ENCODE results near the gene USP13.

The USP13 gene

GRCh38 chr3:179769411-179770247 lies 116.8 kb downstream of the USP13 start:
- Histone ChIP-seq H2AFZ (ENCODE audit: low read depth, low read length) (no peak overlapping the region), H3K9me3 (ENCODE audit: control insufficient read depth, low read length) (no peaks in the 10 kb centered on the region), H2BK12ac (ENCODE audit: low read length in 2 of 2) (no peak overlapping the region), H4K91ac (ENCODE audit: low read length) (no peak overlapping the region), H3K4ac (ENCODE audit: low read depth in 1 of 2, low read length in 2 of 2) (no peak overlapping the region), H2BK120ac (ENCODE audit: low read depth, low read length) (no peak overlapping the region), H3K79me1 (replicated peaks; ENCODE audit: low read length, poor library complexity, severe bottlenecking) (peaks cover 17% of the 10 kb centered on the region), H4K8ac (ENCODE audit: low read length) (no peak overlapping the region), H3K4me2 (ENCODE audit: low read length, poor library complexity, severe bottlenecking) (no peak overlapping the region), H2BK15ac (ENCODE audit: low read depth, poor library complexity, severe bottlenecking) (no peak overlapping the region), H2AK5ac (ENCODE audit: low read length, severe bottlenecking) (no peak overlapping the region), H3K4me1 (ENCODE audit: control insufficient read depth, insufficient read depth, low read depth, low read length) (peaks cover 8% of the 10 kb centered on the region), H3K14ac (ENCODE audit: low read length in 2 of 2) (no peak overlapping the region), H3K18ac (ENCODE audit: low read depth in 1 of 2, low read length in 2 of 2) (no peak overlapping the region), H3K27me3 (ENCODE audit: control insufficient read depth in 1 of 2, insufficient read depth in 1 of 2, low read length in 2 of 2) (no peaks in the 10 kb centered on the region), H3K9ac (ENCODE audit: low read length) (no peak overlapping the region), H3K23ac (ENCODE audit: low read length in 2 of 2) (no peak overlapping the region), H3K27ac (ENCODE audit: low read length, poor library complexity, severe bottlenecking) (no peak overlapping the region), H2BK5ac (ENCODE audit: low read depth, low read length, poor library complexity, severe bottlenecking) (no peak overlapping the region), H3K4me3 (ENCODE audit: insufficient read depth in 1 of 2, low read depth in 1 of 2, low read length in 2 of 2) (no peak overlapping the region), H3K36me3 (ENCODE audit: control insufficient read depth in 1 of 2, insufficient read depth in 2 of 2, low read depth in 1 of 2, low read length in 2 of 2) (peaks cover 15 to 21% of the 10 kb centered on the region in 2 experiments)
- WGBS, result 79% methylated on average over 7 of the region's 9 CpGs
- no peak for DNase-seq

GRCh38 chr3:179771797-179772196 lies 119.0 kb downstream of the USP13 start:
- Histone ChIP-seq H3K14ac (ENCODE audit: low read length in 2 of 2) (no peak overlapping the region), H2BK15ac (ENCODE audit: low read depth, poor library complexity, severe bottlenecking) (no peak overlapping the region), H3K4ac (ENCODE audit: low read depth in 1 of 2, low read length in 2 of 2) (no peak overlapping the region), H2BK12ac (ENCODE audit: low read length in 2 of 2) (no peak overlapping the region), H3K4me1 (ENCODE audit: control insufficient read depth, insufficient read depth, low read depth, low read length) (peaks cover 10% of the 10 kb centered on the region), H2AK5ac (ENCODE audit: low read length, severe bottlenecking) (no peak overlapping the region), H2BK120ac (ENCODE audit: low read depth, low read length) (no peak overlapping the region), H3K27me3 (ENCODE audit: control insufficient read depth in 1 of 2, insufficient read depth in 1 of 2, low read length in 2 of 2) (no peaks in the 10 kb centered on the region), H3K4me3 (ENCODE audit: insufficient read depth in 1 of 2, low read depth in 1 of 2, low read length in 2 of 2) (no peak overlapping the region), H4K8ac (ENCODE audit: low read length) (no peak overlapping the region), H3K36me3 (ENCODE audit: control insufficient read depth in 1 of 2, insufficient read depth in 2 of 2, low read depth in 1 of 2, low read length in 2 of 2) (peaks cover 6 to 23% of the 10 kb centered on the region in 2 experiments), H3K79me1 (replicated peaks; ENCODE audit: low read length, poor library complexity, severe bottlenecking) (peaks cover 20% of the 10 kb centered on the region), H4K91ac (ENCODE audit: low read length) (no peak overlapping the region), H3K23ac (ENCODE audit: low read length in 2 of 2) (no peak overlapping the region), H3K9me3 (ENCODE audit: control insufficient read depth, low read length) (no peaks in the 10 kb centered on the region), H3K9ac (ENCODE audit: low read length) (no peak overlapping the region), H2AFZ (ENCODE audit: low read depth, low read length) (no peak overlapping the region), H3K4me2 (ENCODE audit: low read length, poor library complexity, severe bottlenecking) (no peak overlapping the region), H3K27ac (ENCODE audit: low read length, poor library complexity, severe bottlenecking) (no peak overlapping the region), H3K18ac (ENCODE audit: low read depth in 1 of 2, low read length in 2 of 2) (no peak overlapping the region), H2BK5ac (ENCODE audit: low read depth, low read length, poor library complexity, severe bottlenecking) (no peak overlapping the region)
- DNase-seq, result no peak
- 85% methylated on average over 3 of the region's 4 CpGs for WGBS

- no peak overlapping the region for H3K14ac ChIP-seq (ENCODE audit: low read length in 2 of 2)
- WGBS, result 51% methylated on average over 5 of the region's 5 CpGs
- H3K4ac ChIP-seq (ENCODE audit: low read depth in 1 of 2, low read length in 2 of 2), result no peak overlapping the region
These were observed 119.5 kb downstream of the USP13 start for GRCh38 chr3:179772297-179772696.

GRCh38 chr3:179775416-179776122 lies 122.7 kb downstream of the USP13 start:
- Histone ChIP-seq H3K27ac (ENCODE audit: low read length, poor library complexity, severe bottlenecking) (no peak overlapping the region), H3K4me1 (ENCODE audit: control insufficient read depth, insufficient read depth, low read depth, low read length) (peaks cover 3% of the 10 kb centered on the region), H3K4me3 (ENCODE audit: insufficient read depth in 1 of 2, low read depth in 1 of 2, low read length in 2 of 2) (no peak overlapping the region), H3K23ac (ENCODE audit: low read length in 2 of 2) (no peak overlapping the region), H2BK15ac (ENCODE audit: low read depth, poor library complexity, severe bottlenecking) (no peak overlapping the region), H4K91ac (ENCODE audit: low read length) (no peak overlapping the region), H3K9ac (ENCODE audit: low read length) (no peak overlapping the region), H2BK120ac (ENCODE audit: low read depth, low read length) (no peak overlapping the region), H3K4me2 (ENCODE audit: low read length, poor library complexity, severe bottlenecking) (no peak overlapping the region), H3K4ac (ENCODE audit: low read depth in 1 of 2, low read length in 2 of 2) (no peak overlapping the region), H2AK5ac (ENCODE audit: low read length, severe bottlenecking) (no peak overlapping the region), H2BK5ac (ENCODE audit: low read depth, low read length, poor library complexity, severe bottlenecking) (no peak overlapping the region), H2BK12ac (ENCODE audit: low read length in 2 of 2) (no peak overlapping the region), H3K79me1 (replicated peaks; ENCODE audit: low read length, poor library complexity, severe bottlenecking) (peaks cover 33% of the 10 kb centered on the region), H4K8ac (ENCODE audit: low read length) (no peak overlapping the region), H3K27me3 (ENCODE audit: control insufficient read depth in 1 of 2, insufficient read depth in 1 of 2, low read length in 2 of 2) (no peaks in the 10 kb centered on the region), H3K36me3 (ENCODE audit: control insufficient read depth in 1 of 2, insufficient read depth in 2 of 2, low read depth in 1 of 2, low read length in 2 of 2) (peaks cover 6 to 28% of the 10 kb centered on the region in 2 experiments), H2AFZ (ENCODE audit: low read depth, low read length) (no peak overlapping the region), H3K18ac (ENCODE audit: low read depth in 1 of 2, low read length in 2 of 2) (no peak overlapping the region), H3K9me3 (ENCODE audit: control insufficient read depth, low read length) (peaks cover 8% of the 10 kb centered on the region), H3K14ac (ENCODE audit: low read length in 2 of 2) (no peak overlapping the region)
- 98% methylated on average over 28 of the region's 28 CpGs for WGBS
- DNase-seq, result no peak

More at GRCh38 chr3:179772297-179772696, 119.5 kb downstream of the USP13 start:
- Histone ChIP-seq H3K36me3 (ENCODE audit: control insufficient read depth in 1 of 2, insufficient read depth in 2 of 2, low read depth in 1 of 2, low read length in 2 of 2) (peaks cover 3 to 23% of the 10 kb centered on the region in 2 experiments), H2BK120ac (ENCODE audit: low read depth, low read length) (no peak overlapping the region), H2AFZ (ENCODE audit: low read depth, low read length) (no peak overlapping the region), H3K4me2 (ENCODE audit: low read length, poor library complexity, severe bottlenecking) (no peak overlapping the region), H4K8ac (ENCODE audit: low read length) (no peak overlapping the region), H3K79me1 (replicated peaks; ENCODE audit: low read length, poor library complexity, severe bottlenecking) (peaks cover 22% of the 10 kb centered on the region), H3K4me3 (ENCODE audit: insufficient read depth in 1 of 2, low read depth in 1 of 2, low read length in 2 of 2) (no peak overlapping the region), H2BK12ac (ENCODE audit: low read length in 2 of 2) (no peak overlapping the region), H3K9me3 (ENCODE audit: control insufficient read depth, low read length) (no peaks in the 10 kb centered on the region), H3K27ac (ENCODE audit: low read length, poor library complexity, severe bottlenecking) (no peak overlapping the region), H3K23ac (ENCODE audit: low read length in 2 of 2) (no peak overlapping the region), H3K4me1 (ENCODE audit: control insufficient read depth, insufficient read depth, low read depth, low read length) (peaks cover 10% of the 10 kb centered on the region), H4K91ac (ENCODE audit: low read length) (no peak overlapping the region), H3K27me3 (ENCODE audit: control insufficient read depth in 1 of 2, insufficient read depth in 1 of 2, low read length in 2 of 2) (no peaks in the 10 kb centered on the region), H2AK5ac (ENCODE audit: low read length, severe bottlenecking) (no peak overlapping the region), H3K18ac (ENCODE audit: low read depth in 1 of 2, low read length in 2 of 2) (no peak overlapping the region), H2BK5ac (ENCODE audit: low read depth, low read length, poor library complexity, severe bottlenecking) (no peak overlapping the region), H2BK15ac (ENCODE audit: low read depth, poor library complexity, severe bottlenecking) (no peak overlapping the region), H3K9ac (ENCODE audit: low read length) (no peak overlapping the region)
- no peak for DNase-seq

All from mesenchymal stem cell (in vitro differentiated cells and primary cell).